DOHH2 (cell line): ENCODE measurements around the gene ETS1.

Experiments
- EZH2phosphoT487 ChIP-seq: fragments of 200-600 bp; sonication (generic); IDR thresholded peaks from 2 replicates; pipeline ENCODE4 v1.6.1; 2017; ENCODE audit warnings: borderline replicate concordance, mild to moderate bottlenecking, antibody characterized with exemption, low read length, moderate library complexity, mixed read lengths
- TF ChIP-seq, protein P1 (sequence below): fragments of 200-600 bp; sonication (generic); IDR thresholded peaks from one replicate; pipeline ENCODE4 v1.5.1; 2014; ENCODE audit warnings: antibody characterized with exemption, mild to moderate bottlenecking, low read depth, low read length; ENCODE audit not compliant: poor library complexity, severe bottlenecking

DNA sequence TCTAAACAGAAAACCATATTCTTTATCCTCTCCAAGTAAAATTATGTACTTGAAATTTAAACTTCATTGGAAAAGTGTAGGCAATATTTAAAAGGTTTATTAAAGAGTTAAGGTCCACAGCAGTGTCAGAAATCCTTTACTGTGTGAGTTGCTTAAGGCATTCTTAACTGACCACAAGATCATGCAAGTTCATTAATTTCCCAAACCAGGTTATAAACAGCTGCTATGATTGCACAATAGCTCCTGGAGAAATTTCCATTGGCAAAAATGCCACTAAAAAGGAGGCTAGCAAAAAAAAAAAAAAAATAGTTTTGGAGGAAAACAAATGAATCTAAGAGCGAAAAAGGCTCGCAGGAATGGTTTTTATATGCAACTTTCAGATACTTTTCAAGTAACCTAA is 106.2 kb downstream of the ETS1 start:
- TF ChIP-seq, protein P1, sequence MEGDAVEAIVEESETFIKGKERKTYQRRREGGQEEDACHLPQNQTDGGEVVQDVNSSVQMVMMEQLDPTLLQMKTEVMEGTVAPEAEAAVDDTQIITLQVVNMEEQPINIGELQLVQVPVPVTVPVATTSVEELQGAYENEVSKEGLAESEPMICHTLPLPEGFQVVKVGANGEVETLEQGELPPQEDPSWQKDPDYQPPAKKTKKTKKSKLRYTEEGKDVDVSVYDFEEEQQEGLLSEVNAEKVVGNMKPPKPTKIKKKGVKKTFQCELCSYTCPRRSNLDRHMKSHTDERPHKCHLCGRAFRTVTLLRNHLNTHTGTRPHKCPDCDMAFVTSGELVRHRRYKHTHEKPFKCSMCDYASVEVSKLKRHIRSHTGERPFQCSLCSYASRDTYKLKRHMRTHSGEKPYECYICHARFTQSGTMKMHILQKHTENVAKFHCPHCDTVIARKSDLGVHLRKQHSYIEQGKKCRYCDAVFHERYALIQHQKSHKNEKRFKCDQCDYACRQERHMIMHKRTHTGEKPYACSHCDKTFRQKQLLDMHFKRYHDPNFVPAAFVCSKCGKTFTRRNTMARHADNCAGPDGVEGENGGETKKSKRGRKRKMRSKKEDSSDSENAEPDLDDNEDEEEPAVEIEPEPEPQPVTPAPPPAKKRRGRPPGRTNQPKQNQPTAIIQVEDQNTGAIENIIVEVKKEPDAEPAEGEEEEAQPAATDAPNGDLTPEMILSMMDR = no peak
- no peak for TF ChIP-seq EZH2phosphoT487
